K562 (cell line): Measurements from ENCODE around the gene MMP24. TPM values are rescaled to one million over a fixed set of nuclear protein-coding genes. Genes with fewer than 3 reads are reported as not detected.

Source experiments
- ATAC-seq: fragments of 200-7000 bp; cut with Tn5 transposase; 3 replicates; pipeline ENCODE4 v1.9.1; 2020; ENCODE audit warnings: moderate library complexity
- BruUV-seq: library from RNA; stranded (reverse); fragments of 400-500 nt; replicated peaks from 2 replicates; lab custom pipeline; 2021; lab: Mats Ljungman, UMichigan
- CTCF ChIA-PET: fragments of 300-600 bp; formaldehyde crosslinking; extraction: SDS; loops from one replicate; lab custom pipeline; 2021; ENCODE audit warnings: low intra/inter-chr PET ratio; lab: Yijun Ruan, JAX
- POLR2A ChIA-PET: fragments of 300-600, 350-650 bp; sonication (Branson Sonifier 250); formaldehyde crosslinking; extraction: SDS; loops from one replicate; lab custom pipeline; 2021; ENCODE audit warnings: antibody characterized with exemption, inconsistent platforms; lab: Yijun Ruan, JAX
- DNase-seq, 4 experiments: peaks; one replicate each; pipeline versions ENCODE4 v3.0.0 to v3.0.0-alpha.2; 2011 to 2018; ENCODE audit warnings: low spot score in 3 of 4, mixed read lengths in 3 of 4; ENCODE audit errors: extremely low read depth in 1 of 4
- FAIRE-seq: peaks from 2 replicates; lab custom pipeline; 2011; peaks lifted over from hg19 to GRCh38; lab: Jason Lieb, UNC
- H2AFZ ChIP-seq: 2 replicates; pipeline ENCODE4 v1.6.0; 2011; ENCODE audit warnings: low read depth, low read length, control low read depth, inconsistent platforms
- H3K27ac ChIP-seq: fragments of 200-600 bp; 3 replicates; pipeline ENCODE4 v1.8.0; 2011; ENCODE audit warnings: low read depth, mild to moderate bottlenecking, control low read depth, inconsistent platforms, low read length, moderate library complexity, mixed read lengths; ENCODE audit errors: extremely low read depth
- H3K27me3 ChIP-seq, 2 experiments: fragments of 300-600 bp in 1 of 2; 2 replicates in 1 of 2; 3 replicates in 1 of 2; pipeline versions ENCODE4 v1.6.0 to v1.8.0; 2011; ENCODE audit warnings: inconsistent platforms in 2 of 2, low read length in 2 of 2, mild to moderate bottlenecking in 1 of 2, mixed read lengths in 1 of 2, moderate library complexity in 1 of 2; ENCODE audit not compliant: control insufficient read depth in 2 of 2, insufficient read depth in 2 of 2
- H3K36me3 ChIP-seq: fragments of 300-600 bp; 3 replicates; pipeline ENCODE4 v1.8.0; 2011; ENCODE audit warnings: mild to moderate bottlenecking, low read length, inconsistent platforms; ENCODE audit not compliant: control insufficient read depth, insufficient read depth
- H3K4me1 ChIP-seq, 2 experiments: fragments of 200-600 bp in 1 of 2; replicated peaks in 1 of 2; 2 replicates in 1 of 2; 3 replicates in 1 of 2; pipeline versions ENCODE4 v1.5.1 to v1.8.0; 2011; ENCODE audit warnings: inconsistent platforms in 2 of 2, low read length in 2 of 2, mild to moderate bottlenecking in 1 of 2, mixed read lengths in 1 of 2, moderate library complexity in 1 of 2; ENCODE audit not compliant: control insufficient read depth in 2 of 2, insufficient read depth in 2 of 2
- H3K4me2 ChIP-seq: 2 replicates; pipeline ENCODE4 v1.6.1; 2011; ENCODE audit warnings: low read length, control low read depth, inconsistent platforms, mixed read lengths; ENCODE audit not compliant: insufficient read depth
- H3K4me3 ChIP-seq: fragments of 200-600 bp; sonication (generic), shearing (Covaris generic); 2 replicates; pipeline ENCODE4 v1.5.1; 2016; ENCODE audit warnings: control low read depth, inconsistent platforms
- H3K79me2 ChIP-seq: fragments of 200-600 bp; 3 replicates; pipeline ENCODE4 v1.8.0; 2011; ENCODE audit warnings: low read length, inconsistent platforms; ENCODE audit not compliant: control insufficient read depth, insufficient read depth
- H3K9ac ChIP-seq, 2 experiments: 2 replicates each; pipeline versions ENCODE4 v1.6.0 to v1.6.1; 2011; ENCODE audit warnings: low read depth in 2 of 2, low read length in 2 of 2, control low read depth in 1 of 2, inconsistent platforms in 1 of 2, mild to moderate bottlenecking in 1 of 2, mixed read lengths in 1 of 2; ENCODE audit not compliant: insufficient read depth in 1 of 2
- H3K9me1 ChIP-seq: one replicate; pipeline ENCODE4 v1.6.0; 2011; ENCODE audit warnings: inconsistent platforms, mild to moderate bottlenecking, low read length, moderate library complexity; ENCODE audit not compliant: control insufficient read depth, insufficient read depth
- H3K9me3 ChIP-seq: replicated peaks from 2 replicates; pipeline ENCODE4 v1.5.1; 2011; ENCODE audit warnings: low read depth, low read length, inconsistent platforms; ENCODE audit not compliant: control insufficient read depth, insufficient read depth
- H4K20me1 ChIP-seq: replicated peaks from 2 replicates; pipeline ENCODE4 v1.6.1; 2011; ENCODE audit warnings: low read length, inconsistent platforms, mixed read lengths; ENCODE audit not compliant: control insufficient read depth, insufficient read depth
- BRF2 ChIP-seq: IDR thresholded peaks from 3 replicates; pipeline ENCODE4 v1.6.1; 2011; ENCODE audit warnings: borderline replicate concordance, mild to moderate bottlenecking; ENCODE audit not compliant: insufficient read length, insufficient read depth
- MTF1 ChIP-seq: fragments of 250-450 bp; sonication (Bioruptor Pico); IDR thresholded peaks from 2 replicates; pipeline ENCODE4 v1.9.0; 2021; ENCODE audit warnings: moderate library complexity, mild to moderate bottlenecking, inconsistent platforms, borderline replicate concordance
- NFXL1 ChIP-seq: fragments of 450-650 bp; formaldehyde crosslinking; IDR thresholded peaks from 2 replicates; pipeline ENCODE4 v1.4.0; 2021; ENCODE audit warnings: mild to moderate bottlenecking
- PBX2 ChIP-seq, 2 experiments: IDR thresholded peaks in 1 of 2; conservative IDR thresholded peaks in 1 of 2; 2 replicates each; pipeline ENCODE4 v1.6.1; 2016; ENCODE audit warnings: low read depth in 2 of 2, mild to moderate bottlenecking in 1 of 2, missing compliant biosample characterization in 1 of 2, missing genetic modification characterization in 1 of 2, moderate library complexity in 1 of 2
- PHB ChIP-seq: fragments of 250-450 bp; sonication (Bioruptor Pico); IDR thresholded peaks from 2 replicates; pipeline ENCODE4 v1.5.0; 2021
- PHTF2 ChIP-seq: fragments of 250-450 bp; sonication (Bioruptor Pico); IDR thresholded peaks from 2 replicates; pipeline ENCODE4 v1.5.0; 2021; ENCODE audit warnings: mild to moderate bottlenecking
- PREB ChIP-seq: sonication (generic); formaldehyde crosslinking; IDR thresholded peaks from 2 replicates; pipeline ENCODE4 v1.8.1; 2023; ENCODE audit warnings: mild to moderate bottlenecking, missing genetic modification reagents
- TEAD1 ChIP-seq, 2 experiments: fragments of 450-650 bp in 1 of 2; sonication (generic) in 1 of 2; formaldehyde crosslinking; IDR thresholded peaks; 2 replicates each; pipeline versions ENCODE4 v1.4.0 to v1.8.0; 2020 to 2022; ENCODE audit warnings: mild to moderate bottlenecking in 2 of 2, missing genetic modification reagents in 1 of 2
- ZNF184 ChIP-seq: sonication (generic); formaldehyde crosslinking; IDR thresholded peaks from 2 replicates; pipeline ENCODE4 v1.5.0; 2020; ENCODE audit warnings: missing genetic modification reagents
- ZNF57 ChIP-seq: fragments of 450-650 bp; formaldehyde crosslinking; IDR thresholded peaks from 2 replicates; pipeline ENCODE4 v1.4.0; 2020; ENCODE audit warnings: mild to moderate bottlenecking, moderate library complexity
- WGBS: fragments of 100-300 bp; shearing (Covaris generic); methylation state at CpG from one replicate; pipeline ENCODE4 v1.1.6; 2016; ENCODE audit warnings: low coverage, mixed read lengths; ENCODE audit not compliant: insufficient coverage; ENCODE audit errors: missing lambda C conversion rate; 5-methylcytosine and 5-hydroxymethylcytosine counted together
- in situ Hi-C: fragments of 300-500 bp; cut with MboI; formaldehyde crosslinking; loops from 4 replicates; pipeline ENCODE4 v1.15.0; 2018; ENCODE audit warnings: inconsistent platforms, mixed read lengths
- intact Hi-C: fragments of 100-400 bp; cut with micrococcal nuclease; formaldehyde crosslinking; loops from 2 replicates; pipeline ENCODE4 v1.14.2; 2022
- polyA plus RNA-seq, 8 experiments: library from polyadenylated mRNA; depleted of rRNA in 4 of 8; stranded (reverse) in 5 of 8; unstranded in 3 of 8; fragments of >200 nt; fragmentation: Nextera tagmentation in 2 of 8; fragmentation: Illumina TruSeq in 1 of 8; extraction: Ambion mirVana in 2 of 8; extraction: Trizol in 1 of 8; gene quantifications; 2 replicates each; pipeline versions ENCODE4 v1.2.1 to v1.2.3, GENCODE V29; 2011 to 2014; ENCODE audit warnings: inconsistent platforms in 1 of 8, missing spikeins in 1 of 8
- total RNA-seq, 7 experiments: library from RNA; depleted of rRNA in 6 of 7; stranded (reverse); fragments of >200 nt in 6 of 7; fragmentation: Illumina TruSeq in 2 of 7; extraction: Trizol in 2 of 7; gene quantifications; 2 replicates each; pipeline versions ENCODE4 v1.2.1 to v1.2.3, GENCODE V29; 2011 to 2021; ENCODE audit warnings: low replicate concordance in 1 of 7
- TF ChIP-seq, protein P1 (sequence below), 2 experiments: fragments of 200-800 bp in 1 of 2; sonication (Bioruptor generic) in 1 of 2; sonication (generic) in 1 of 2; formaldehyde crosslinking in 1 of 2; IDR thresholded peaks in 1 of 2; conservative IDR thresholded peaks in 1 of 2; 2 replicates each; pipeline versions ENCODE4 v1.5.0 to v1.6.1; 2016 to 2020; ENCODE audit warnings: missing compliant biosample characterization in 1 of 2, missing genetic modification characterization in 1 of 2, missing genetic modification reagents in 1 of 2

Gene MMP24
- total and polyA plus RNA-seq, 9 of the 15 experiments (the other 6 are each of a cell fraction or from before 2014, with no cell fraction given): 0.03 to 0.07 (median 0.03) TPM; not detected in 6

DNA sequence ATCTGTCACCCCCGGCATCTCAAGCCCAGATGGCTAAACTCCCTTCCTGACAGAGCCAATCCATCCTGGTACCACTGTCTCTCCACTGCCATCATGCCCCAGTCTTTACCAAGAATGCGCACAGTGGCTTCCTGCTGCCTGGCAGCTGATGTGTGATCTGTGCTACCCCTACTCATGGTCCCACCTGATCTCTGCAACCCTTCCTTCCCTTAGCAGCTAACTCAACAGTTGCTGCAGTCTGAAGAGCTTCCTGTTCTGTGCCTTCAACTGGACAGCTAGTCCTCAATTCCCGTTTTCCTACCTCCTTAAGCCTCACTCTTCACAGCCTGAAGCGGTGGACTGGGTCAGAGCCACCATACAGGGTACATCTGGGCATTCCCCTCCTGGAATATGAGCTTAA, 73.3 kb downstream of the MMP24 start:
- H3K27me3 ChIP-seq: peaks cover 15 to 22% of the 10 kb centered on the region in 2 experiments
- no peak for TF ChIP-seq MTF1
- TF ChIP-seq TEAD1 (CRISPR knock-in tag; IDR thresholded peaks at IDR 0.05): no peak
- TF ChIP-seq, protein P1, sequence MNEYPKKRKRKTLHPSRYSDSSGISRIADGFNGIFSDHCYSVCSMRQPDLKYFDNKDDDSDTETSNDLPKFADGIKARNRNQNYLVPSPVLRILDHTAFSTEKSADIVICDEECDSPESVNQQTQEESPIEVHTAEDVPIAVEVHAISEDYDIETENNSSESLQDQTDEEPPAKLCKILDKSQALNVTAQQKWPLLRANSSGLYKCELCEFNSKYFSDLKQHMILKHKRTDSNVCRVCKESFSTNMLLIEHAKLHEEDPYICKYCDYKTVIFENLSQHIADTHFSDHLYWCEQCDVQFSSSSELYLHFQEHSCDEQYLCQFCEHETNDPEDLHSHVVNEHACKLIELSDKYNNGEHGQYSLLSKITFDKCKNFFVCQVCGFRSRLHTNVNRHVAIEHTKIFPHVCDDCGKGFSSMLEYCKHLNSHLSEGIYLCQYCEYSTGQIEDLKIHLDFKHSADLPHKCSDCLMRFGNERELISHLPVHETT (CRISPR knock-in tag; conservative IDR thresholded peaks at IDR 0.05 in 1 of 2, IDR thresholded peaks at IDR 0.05 in 1 of 2): no peak
- TF ChIP-seq BRF2: no peak
- no peak for TF ChIP-seq PHTF2 (CRISPR knock-in tag)
- TF ChIP-seq PHB (CRISPR knock-in tag): no peak
- no peak for TF ChIP-seq PREB
- TF ChIP-seq ZNF57 (CRISPR knock-in tag): no peak
- TF ChIP-seq ZNF184 (CRISPR knock-in tag): no peak
- TF ChIP-seq NFXL1 (CRISPR knock-in tag): no peak
- no peak for TF ChIP-seq PBX2 (CRISPR knock-in tag; IDR thresholded peaks at IDR 0.05; ENCODE audit: low read depth)
- no peak for TF ChIP-seq PBX2 (tag; conservative IDR thresholded peaks at IDR 0.05; ENCODE audit: low read depth)
- H3K4me3 ChIP-seq: no peak overlapping the region
- CTCF ChIA-PET: no interaction called here
- no peak overlapping the region for H2AFZ ChIP-seq
- H3K9me3 ChIP-seq: no peaks in the 10 kb centered on the region
- peak overlapping the region in 1 of 2 experiments; percentile 6; a peak in 1 of 4 replicates for H3K9ac ChIP-seq
- peaks cover 6 to 18% of the 10 kb centered on the region in 2 experiments; a peak in 4 of 5 replicates for H3K4me1 ChIP-seq
- intact Hi-C loops: no loop called here
- DNase-seq (no peak), FAIRE-seq (no peak), ATAC-seq (no peak)
- in situ Hi-C loops: loop anchor here (25.0 kb wide), 1 partner anchor 138 kb away; the partner anchor contains the start of gene GDF5
- no TSS peak for BruUV-seq
- H3K79me2 ChIP-seq: no peaks in the 10 kb centered on the region
- H3K36me3 ChIP-seq: peaks cover 11% of the 10 kb centered on the region; the same call in 1 of the 3 replicates
- H3K27ac ChIP-seq: no peak overlapping the region
- 31% methylated on average over 4 of the region's 4 CpGs for WGBS
- H3K9me1 ChIP-seq: peaks cover 3% of the 10 kb centered on the region
- H3K4me2 ChIP-seq: no peak overlapping the region
- POLR2A ChIA-PET: interaction anchor here (0.6 to 1.2 kb wide), 4 partner anchors 11 to 149 kb away, joined by 3 read pairs; no protein-coding TSS in a partner anchor
- 0 out of 2 replicates have a peak, but pooled peaks cover 4% of the 10 kb centered on the region for H4K20me1 ChIP-seq
